IPS-18c (cell line): ENCODE results near the gene FBXL7.
"Not testable (repeated sequence)": the region's sequence is repeated elsewhere in the genome, so short reads cannot be mapped to it uniquely, and the experiment has no call there.

Source experiments
- H3K4me3 ChIP-seq: 2 replicates; pipeline ENCODE4 v1.7.0; 2013; ENCODE audit warnings: low read depth, mild to moderate bottlenecking, low read length, moderate library complexity; ENCODE audit not compliant: insufficient read depth
- H3K9me3 ChIP-seq: one replicate; pipeline ENCODE4 v1.6.1; 2013; ENCODE audit warnings: mild to moderate bottlenecking, low read length, moderate library complexity; ENCODE audit not compliant: control insufficient read depth, insufficient read depth

FBXL7 gene

DNA sequence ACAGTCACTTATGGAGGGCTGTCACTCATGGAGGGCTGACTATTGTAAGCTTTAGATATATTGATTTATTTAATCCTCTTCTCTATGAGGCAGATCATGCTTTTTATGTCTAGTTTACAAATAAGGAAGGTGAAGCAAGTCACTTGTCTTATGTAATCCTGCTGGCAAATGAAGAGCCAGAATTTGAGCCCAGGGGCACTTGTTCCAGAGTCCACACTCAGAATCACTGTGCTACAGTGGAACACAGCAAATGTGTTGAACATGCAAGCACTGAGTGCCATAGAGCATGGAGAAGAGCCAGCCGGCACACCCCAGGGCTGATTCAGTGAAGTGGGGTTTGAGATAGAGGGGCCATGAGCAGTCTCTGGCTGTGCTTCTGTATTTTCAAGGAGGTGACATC lies 353.0 kb downstream of the FBXL7 start:
- no peaks in the 10 kb centered on the region for H3K9me3 ChIP-seq

GRCh38 chr5:15858326-15858725 lies 358.3 kb downstream of the FBXL7 start:
- Histone ChIP-seq H3K9me3 (no peaks in the 10 kb centered on the region), H3K4me3 (no peak overlapping the region)

More for the DNA sequence above, 353.0 kb downstream of the FBXL7 start:
- H3K4me3 ChIP-seq = no peak overlapping the region

DNA sequence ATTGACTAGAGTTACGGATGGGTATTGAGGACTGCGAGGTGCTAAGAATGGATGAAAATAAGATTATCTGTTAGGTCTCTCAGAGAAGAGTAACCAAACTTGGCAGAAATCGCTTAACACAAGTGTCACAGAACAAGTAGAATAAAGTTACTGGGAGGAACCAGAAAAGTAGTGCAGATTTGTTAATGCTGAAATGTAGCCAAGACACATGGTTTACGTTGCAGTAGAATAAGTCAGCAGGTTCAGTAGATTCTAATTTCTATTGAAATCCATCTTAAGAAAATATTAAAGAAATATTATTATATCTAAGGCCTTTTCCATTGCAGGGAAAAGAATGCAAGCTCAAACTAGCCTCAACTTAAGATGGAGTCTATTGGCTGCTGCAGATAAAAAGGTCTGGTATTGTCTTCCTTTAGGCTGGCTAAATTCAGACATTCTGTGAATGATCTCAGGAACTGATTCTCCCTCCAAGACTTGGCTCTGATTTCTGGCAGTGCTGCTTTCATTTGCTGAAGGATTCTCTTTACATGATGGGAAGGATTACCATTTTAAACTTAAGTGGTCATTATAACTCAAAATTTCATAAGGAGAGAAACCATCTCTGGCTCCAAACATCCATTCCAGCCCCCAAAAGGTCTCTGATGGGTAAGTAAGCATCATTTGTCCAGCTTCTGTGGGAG lies 364.7 kb downstream of the FBXL7 start:
- Histone ChIP-seq H3K4me3 (no peak overlapping the region), H3K9me3 (peaks cover 4% of the 10 kb centered on the region)

- not testable (repeated sequence) for H3K9me3 ChIP-seq, H3K4me3 ChIP-seq
These were observed 372.3 kb downstream of the FBXL7 start for GRCh38 chr5:15872259-15872658.

DNA sequence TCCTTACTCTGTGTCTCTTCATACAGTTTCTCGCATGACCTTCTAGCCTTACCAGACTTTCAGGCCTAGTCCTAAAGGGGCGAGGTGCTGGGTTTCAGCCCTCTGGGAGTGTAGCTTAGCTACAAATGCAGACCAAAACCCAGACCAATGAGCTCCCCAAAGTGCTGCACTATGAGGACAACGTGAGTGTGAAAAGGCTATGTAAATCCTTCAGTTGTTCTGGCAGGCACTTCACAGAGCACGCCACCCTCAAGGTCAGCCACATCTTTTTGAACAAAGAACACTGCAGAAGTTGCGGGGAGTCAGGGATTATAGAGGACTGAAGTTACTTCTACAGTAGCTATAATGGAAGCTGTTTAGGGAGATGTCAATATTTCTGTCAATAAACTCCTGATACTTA lies 377.9 kb downstream of the FBXL7 start:
- no peak overlapping the region for H3K4me3 ChIP-seq
- H3K9me3 ChIP-seq = no peaks in the 10 kb centered on the region

DNA sequence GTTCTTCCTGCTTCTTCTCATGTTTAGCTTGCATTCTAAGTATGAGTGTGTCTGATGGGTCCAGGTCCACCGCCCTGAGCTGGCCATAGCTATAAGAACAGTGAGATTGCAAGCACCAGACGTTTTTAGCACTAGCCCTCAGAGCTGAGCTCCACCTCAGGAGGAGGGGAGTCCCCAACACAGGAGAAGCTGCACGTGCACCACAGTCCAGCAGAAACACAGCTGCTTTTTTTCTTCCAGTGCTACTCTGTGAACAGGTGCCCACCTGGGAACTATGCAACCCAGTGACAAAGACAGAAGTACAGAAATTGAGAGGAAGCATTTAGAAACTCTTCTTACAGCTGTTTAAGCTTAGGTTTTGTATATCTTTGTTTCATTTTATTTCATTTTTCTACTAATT lies 380.2 kb downstream of the FBXL7 start:
- Histone ChIP-seq H3K4me3 (no peak overlapping the region), H3K9me3 (no peaks in the 10 kb centered on the region)

DNA sequence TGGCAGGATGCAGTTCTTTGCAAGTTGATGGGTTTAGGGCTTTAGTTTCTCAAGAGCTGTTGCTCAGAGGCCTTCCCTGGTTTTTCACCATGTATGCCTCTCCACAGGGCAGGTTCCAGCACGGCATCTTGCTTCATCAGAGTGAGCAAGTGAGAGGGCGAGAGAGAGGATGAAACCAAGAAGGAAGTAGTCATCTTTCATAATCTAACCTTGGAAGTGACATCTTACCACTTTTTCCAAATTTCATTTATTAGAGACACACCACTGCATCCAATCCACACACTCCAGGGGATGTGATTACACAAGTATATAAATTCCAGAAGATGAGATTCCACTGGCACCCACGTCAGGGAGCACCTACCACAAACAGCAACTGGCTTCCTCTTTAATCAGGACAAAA lies 385.2 kb downstream of the FBXL7 start:
- H3K4me3 ChIP-seq = no peak overlapping the region
- no peaks in the 10 kb centered on the region for H3K9me3 ChIP-seq

DNA sequence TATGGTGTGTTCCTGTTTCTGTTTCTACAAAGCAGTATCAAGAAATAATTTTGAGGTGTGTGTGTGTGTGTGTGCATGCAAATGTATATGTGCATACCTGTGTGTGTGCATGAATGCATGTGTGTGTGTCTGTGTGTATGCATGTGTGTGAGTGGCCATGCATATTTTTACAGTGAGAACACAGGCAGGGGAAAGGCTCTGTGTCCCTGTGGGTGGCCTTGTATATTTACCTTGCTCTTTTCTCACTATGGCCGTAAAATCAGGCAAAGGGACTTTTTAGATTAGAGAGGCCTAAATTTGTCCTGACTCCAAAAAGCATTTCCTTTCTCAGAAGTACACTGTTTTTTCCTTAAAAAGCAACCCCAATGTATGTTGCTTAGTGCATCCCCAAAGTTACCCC lies 386.2 kb downstream of the FBXL7 start:
- Histone ChIP-seq H3K4me3 (no peak overlapping the region), H3K9me3 (no peaks in the 10 kb centered on the region)

GRCh38 chr5:15887093-15887492 lies 387.1 kb downstream of the FBXL7 start:
- Histone ChIP-seq H3K4me3 (no peak overlapping the region), H3K9me3 (no peaks in the 10 kb centered on the region)

DNA sequence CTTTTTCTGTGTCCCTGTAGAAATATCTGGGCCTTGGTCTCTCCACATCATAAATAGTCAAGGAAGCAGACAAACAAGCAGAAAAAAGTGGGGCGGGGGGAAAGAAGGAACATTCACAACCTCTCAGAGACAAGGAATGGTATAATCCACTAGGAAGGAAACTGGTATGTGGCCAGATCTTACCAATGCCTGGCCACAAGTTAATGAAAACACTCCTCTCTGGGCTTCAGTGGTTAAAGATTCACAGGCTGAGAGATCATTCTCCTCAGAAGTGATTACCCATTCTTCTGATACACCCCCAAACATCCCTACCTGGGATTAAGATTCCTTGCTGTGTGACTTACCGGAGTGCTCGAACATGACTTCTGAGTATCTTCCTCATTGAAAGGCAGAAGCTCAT lies 389.0 kb downstream of the FBXL7 start:
- Histone ChIP-seq H3K9me3 (no peaks in the 10 kb centered on the region), H3K4me3 (no peak overlapping the region)

- Histone ChIP-seq H3K4me3 (no peak overlapping the region), H3K9me3 (no peaks in the 10 kb centered on the region)
These were observed 393.9 kb downstream of the FBXL7 start for GRCh38 chr5:15893866-15894265.

DNA sequence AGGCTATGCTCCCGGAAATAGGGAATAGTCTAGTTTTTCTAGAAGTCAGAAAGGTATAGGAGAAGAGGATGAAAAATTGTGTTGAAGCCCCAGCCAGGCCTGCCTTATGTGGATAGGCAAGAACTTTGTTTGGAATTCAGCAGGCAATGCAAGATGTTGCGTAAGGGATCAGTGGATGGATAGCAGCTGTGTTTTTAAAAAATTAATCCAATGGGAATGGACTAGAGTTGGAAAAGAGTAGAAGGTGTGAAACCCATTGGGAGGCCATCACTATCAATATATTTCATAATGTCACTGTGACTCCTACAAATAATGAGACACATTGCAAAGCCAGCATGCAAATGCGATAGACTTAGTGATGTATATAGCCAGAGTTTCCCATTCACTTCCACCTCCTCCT lies 397.7 kb downstream of the FBXL7 start:
- H3K4me3 ChIP-seq = no peak overlapping the region
- no peaks in the 10 kb centered on the region for H3K9me3 ChIP-seq

- Histone ChIP-seq H3K9me3 (no peaks in the 10 kb centered on the region), H3K4me3 (no peak overlapping the region)
These were observed 398.7 kb downstream of the FBXL7 start for GRCh38 chr5:15898641-15899040.

DNA sequence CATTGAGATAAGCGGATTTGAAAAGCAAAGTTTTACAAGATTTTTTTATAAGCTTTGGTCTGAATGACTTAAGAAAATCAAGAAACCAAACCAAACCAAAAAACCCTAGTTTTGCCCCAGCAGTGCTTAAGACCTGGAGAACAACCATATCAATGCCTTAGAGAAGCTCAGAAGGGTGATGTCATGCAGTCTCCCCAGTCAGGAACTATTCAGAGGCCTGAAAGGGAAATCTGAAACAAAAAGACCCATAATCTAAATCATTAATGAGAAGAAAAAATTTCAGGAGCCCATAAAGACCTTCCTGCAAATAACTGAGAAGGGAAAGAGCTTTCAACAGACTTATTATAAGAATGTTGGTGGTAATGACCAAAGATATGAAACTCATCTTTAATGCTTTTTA lies 399.5 kb downstream of the FBXL7 start:
- H3K9me3 ChIP-seq = no peaks in the 10 kb centered on the region
- no peak overlapping the region for H3K4me3 ChIP-seq

- Histone ChIP-seq H3K9me3 (no peaks in the 10 kb centered on the region), H3K4me3 (no peak overlapping the region)
These were observed 401.2 kb downstream of the FBXL7 start for GRCh38 chr5:15901151-15901550.

DNA sequence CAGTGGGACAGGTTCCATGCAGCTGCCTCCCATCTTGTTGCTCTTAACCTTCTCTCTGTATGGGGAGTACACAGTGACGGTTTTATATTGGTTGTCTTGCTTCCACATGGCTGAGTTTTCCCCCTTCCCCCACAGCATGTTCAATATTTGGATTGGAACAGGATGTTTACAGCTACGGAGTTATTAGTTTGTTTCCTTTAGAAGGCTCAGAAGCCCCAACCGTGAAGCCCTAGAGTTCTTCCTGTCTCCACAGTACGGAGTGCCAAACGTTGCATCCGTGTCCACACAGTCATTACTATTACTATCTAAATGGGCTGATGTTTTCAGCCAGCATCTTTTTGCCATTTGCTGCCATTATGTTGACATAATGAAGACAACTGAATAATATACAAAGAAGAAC lies 402.1 kb downstream of the FBXL7 start:
- no peak overlapping the region for H3K4me3 ChIP-seq

DNA sequence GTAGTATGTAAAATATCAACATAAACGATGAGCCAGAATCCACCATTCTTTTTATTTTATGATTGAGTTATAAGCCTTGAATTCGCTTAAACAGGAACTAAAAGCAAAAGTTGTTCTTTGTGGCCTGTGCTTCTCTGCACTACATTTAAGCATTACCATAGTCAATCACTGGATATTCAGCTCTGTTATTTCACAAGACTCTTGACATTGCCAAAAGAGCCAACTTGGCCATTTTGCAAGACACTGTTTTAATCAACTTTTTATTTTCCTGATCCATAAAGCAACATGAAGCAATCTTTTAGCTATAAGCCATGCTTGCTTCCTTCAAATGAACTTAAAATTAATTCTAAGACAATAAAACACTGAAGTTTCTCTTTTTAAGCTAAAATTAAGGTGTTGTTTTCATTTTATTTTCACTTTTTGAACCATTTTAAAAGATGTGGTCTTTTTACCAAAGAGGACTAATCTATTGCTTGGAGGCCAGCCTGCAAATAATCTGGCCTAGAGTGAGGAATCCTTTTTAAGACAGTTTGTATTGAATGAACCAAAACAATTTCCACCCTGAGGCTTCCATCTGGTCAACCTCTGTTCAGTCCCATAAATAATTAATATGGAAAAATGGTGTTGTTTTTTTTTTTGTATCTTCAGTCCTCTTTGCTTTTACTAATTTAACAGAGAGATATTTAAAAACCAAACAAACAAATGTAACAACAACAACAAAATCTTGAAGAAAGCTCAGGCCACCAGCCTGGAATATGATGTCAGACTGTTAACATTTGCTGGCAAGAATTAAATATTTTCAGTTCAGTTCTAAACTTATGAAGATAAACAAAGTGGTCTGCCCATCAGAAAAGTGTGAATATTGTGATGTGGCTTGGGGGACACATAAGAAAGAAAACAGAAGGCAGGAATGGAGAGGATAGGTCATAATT lies 405.2 kb downstream of the FBXL7 start:
- Histone ChIP-seq H3K9me3 (no peaks in the 10 kb centered on the region), H3K4me3 (no peak overlapping the region)

More for the DNA sequence above, 402.1 kb downstream of the FBXL7 start:
- no peaks in the 10 kb centered on the region for H3K9me3 ChIP-seq

DNA sequence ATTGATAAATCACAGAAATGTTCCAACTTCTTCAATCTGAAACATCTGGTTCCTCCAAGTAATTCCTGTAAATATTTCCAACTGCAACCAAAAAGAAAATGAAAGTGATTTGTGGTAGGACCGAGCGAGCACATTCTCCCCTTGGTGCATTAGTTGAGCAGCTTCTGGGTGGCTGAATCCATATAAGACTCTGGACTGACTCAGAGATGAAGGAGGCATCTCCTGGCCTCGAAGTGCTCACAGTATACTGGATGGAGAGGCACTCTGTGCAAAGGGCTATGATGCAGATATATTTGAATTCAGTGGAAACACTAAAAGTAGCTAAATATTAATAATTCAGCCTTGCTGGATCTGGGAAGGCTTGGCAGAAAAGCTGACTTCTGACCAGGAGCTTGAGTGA lies 414.7 kb downstream of the FBXL7 start:
- Histone ChIP-seq H3K9me3 (no peaks in the 10 kb centered on the region), H3K4me3 (no peak overlapping the region)
